SK-N-SH treated with all-trans-retinoic acid at 6 μM for 48 hours (cell line): ENCODE data around the gene ST6GAL1.

Source experiments
- ATAC-seq: fragments of 200-7000 bp; cut with Tn5 transposase; 3 replicates; pipeline ENCODE4 v1.9.1; 2020; ENCODE audit warnings: mild to moderate bottlenecking, moderate library complexity
- ARNTL ChIP-seq: fragments of 450-650 bp; formaldehyde crosslinking; IDR thresholded peaks from 2 replicates; pipeline ENCODE4 v1.5.0; 2020; ENCODE audit warnings: low read depth, mild to moderate bottlenecking, moderate library complexity, borderline replicate concordance
- BACH2 ChIP-seq: fragments of 250-450 bp; sonication (Bioruptor Pico); IDR thresholded peaks from 2 replicates; pipeline ENCODE4 v1.9.0; 2021; ENCODE audit warnings: mild to moderate bottlenecking, borderline replicate concordance
- CREB5 ChIP-seq: fragments of 250-450 bp; sonication (Bioruptor Pico); IDR thresholded peaks from 2 replicates; pipeline ENCODE4 v1.5.1; 2020; ENCODE audit warnings: low read depth, mild to moderate bottlenecking, moderate library complexity
- CSDC2 ChIP-seq: fragments of 250-450 bp; sonication (Bioruptor Pico); IDR thresholded peaks from 2 replicates; pipeline ENCODE4 v1.5.0; 2020; ENCODE audit warnings: mild to moderate bottlenecking, moderate library complexity
- CSRNP3 ChIP-seq: fragments of 250-450 bp; sonication (Bioruptor Pico); IDR thresholded peaks from 2 replicates; pipeline ENCODE4 v1.5.1; 2021; ENCODE audit warnings: mild to moderate bottlenecking, moderate library complexity
- GLIS3 ChIP-seq: fragments of 250-450 bp; sonication (Bioruptor Pico); IDR thresholded peaks from 2 replicates; pipeline ENCODE4 v1.5.0; 2020; ENCODE audit warnings: mild to moderate bottlenecking, moderate library complexity
- ISL1 ChIP-seq: fragments of 250-450 bp; sonication (Bioruptor Pico); IDR thresholded peaks from 2 replicates; pipeline ENCODE4 v2.1.2; 2022; ENCODE audit warnings: mild to moderate bottlenecking, moderate library complexity
- OSR1 ChIP-seq: fragments of 250-450 bp; sonication (Bioruptor Pico); IDR thresholded peaks from 2 replicates; pipeline ENCODE4 v1.8.0; 2022; ENCODE audit warnings: moderate library complexity, mild to moderate bottlenecking, inconsistent platforms
- PATZ1 ChIP-seq: fragments of 250-450 bp; sonication (Bioruptor Pico); IDR thresholded peaks from 2 replicates; pipeline ENCODE4 v1.8.0; 2020; ENCODE audit warnings: mild to moderate bottlenecking, moderate library complexity, borderline replicate concordance
- RARB ChIP-seq: fragments of 250-450 bp; sonication (Bioruptor Pico); IDR thresholded peaks from 2 replicates; pipeline ENCODE4 v1.8.0; 2021; ENCODE audit warnings: mild to moderate bottlenecking, moderate library complexity
- TCF4 ChIP-seq: fragments of 250-450 bp; sonication (Bioruptor Pico); IDR thresholded peaks from 2 replicates; pipeline ENCODE4 v1.8.0; 2021; ENCODE audit warnings: mild to moderate bottlenecking, moderate library complexity, borderline replicate concordance
- TSHZ2 ChIP-seq: fragments of 250-450 bp; sonication (Bioruptor Pico); IDR thresholded peaks from 2 replicates; pipeline ENCODE4 v1.5.0; 2020; ENCODE audit warnings: mild to moderate bottlenecking, moderate library complexity
- ZC3H10 ChIP-seq: fragments of 250-450 bp; sonication (Bioruptor Pico); IDR thresholded peaks from 2 replicates; pipeline ENCODE4 v1.5.1; 2021; ENCODE audit warnings: mild to moderate bottlenecking, moderate library complexity
- ZFP3 ChIP-seq: fragments of 250-450 bp; sonication (Bioruptor Pico); IDR thresholded peaks from 2 replicates; pipeline ENCODE4 v1.5.0; 2020; ENCODE audit warnings: mild to moderate bottlenecking, moderate library complexity
- ZFP30 ChIP-seq: fragments of 450-650 bp; formaldehyde crosslinking; IDR thresholded peaks from 2 replicates; pipeline ENCODE4 v1.5.0; 2022; ENCODE audit warnings: mild to moderate bottlenecking, moderate library complexity
- ZNF565 ChIP-seq: fragments of 450-650 bp; formaldehyde crosslinking; conservative IDR thresholded peaks from 2 replicates; pipeline ENCODE4 v1.5.0; 2020; ENCODE audit warnings: low read depth, mild to moderate bottlenecking, moderate library complexity
- ZNF70 ChIP-seq: fragments of 450-650 bp; formaldehyde crosslinking; IDR thresholded peaks from 2 replicates; pipeline ENCODE4 v1.5.0; 2020; ENCODE audit warnings: mild to moderate bottlenecking, moderate library complexity

The ST6GAL1 gene

GRCh38 chr3:187069857-187070516 lies 139.7 kb downstream of the ST6GAL1 start:
- ATAC-seq, result no peak
- no peak for TF ChIP-seq TCF4 (CRISPR knock-in tag)
- TF ChIP-seq OSR1 (CRISPR knock-in tag), result no peak
- no peak for TF ChIP-seq ZNF565 (CRISPR knock-in tag)
- TF ChIP-seq ZFP30, result no peak
- no peak for TF ChIP-seq GLIS3 (CRISPR knock-in tag)
- no peak for TF ChIP-seq ISL1 (CRISPR knock-in tag)
- TF ChIP-seq ZFP3, result no peak
- TF ChIP-seq CSDC2 (CRISPR knock-in tag), result no peak
- no peak for TF ChIP-seq ZC3H10 (CRISPR knock-in tag)
- no peak for TF ChIP-seq CSRNP3 (CRISPR knock-in tag)
- TF ChIP-seq BACH2, result no peak
- no peak for TF ChIP-seq TSHZ2 (CRISPR knock-in tag)
- TF ChIP-seq PATZ1 (CRISPR knock-in tag), result no peak
- TF ChIP-seq RARB (CRISPR knock-in tag), result no peak

GRCh38 chr3:187072102-187072501 lies 141.8 kb downstream of the ST6GAL1 start:
- no peak for ATAC-seq
- TF ChIP-seq TSHZ2 (CRISPR knock-in tag), result no peak
- no peak for TF ChIP-seq CREB5 (CRISPR knock-in tag)
- no peak for TF ChIP-seq ZFP3
- TF ChIP-seq ZFP30, result no peak
- TF ChIP-seq ZNF565 (CRISPR knock-in tag), result no peak
- no peak for TF ChIP-seq CSRNP3 (CRISPR knock-in tag)
- TF ChIP-seq ARNTL (CRISPR knock-in tag), result no peak
- no peak for TF ChIP-seq TCF4 (CRISPR knock-in tag)
- TF ChIP-seq, all 23 proteins: peak for 0

GRCh38 chr3:187072511-187072910 lies 142.2 kb downstream of the ST6GAL1 start:
- TF ChIP-seq BACH2 (no peak), ZFP30 (no peak), ZFP3 (no peak), ZNF70 (no peak), ARNTL (CRISPR knock-in tag) (no peak), GLIS3 (CRISPR knock-in tag) (no peak)
- ATAC-seq, result no peak
